OCI-LY3 (cell line): Measurements from ENCODE around the gene TSPEAR.

Source experiments
- H2AFZ ChIP-seq: fragments of 200-600, 300-600 bp; shearing (Covaris generic); 2 replicates; pipeline ENCODE4 v1.6.0; 2014; ENCODE audit warnings: antibody characterized with exemption, low read depth, low read length
- H3K27ac ChIP-seq: fragments of 200-600, 300-600 bp; sonication (generic); 2 replicates; pipeline ENCODE4 v1.5.1; 2014; ENCODE audit warnings: mild to moderate bottlenecking, low read length, moderate library complexity, mixed read lengths
- H3K27me3 ChIP-seq: fragments of 200-600, 300-600 bp; sonication (generic); 2 replicates; pipeline ENCODE4 v1.6.1; 2014; ENCODE audit warnings: low read depth, low read length, mixed read lengths
- H3K36me3 ChIP-seq: fragments of 200-600, 300-600 bp; sonication (generic); replicated peaks from 2 replicates; pipeline ENCODE3; 2014; ENCODE audit warnings: low read depth, low read length, mixed read lengths
- H3K4me1 ChIP-seq: fragments of 300-600, 200-600 bp; sonication (generic); 2 replicates; pipeline ENCODE4 v1.6.1; 2014; ENCODE audit warnings: low read length, mixed read lengths
- H3K4me2 ChIP-seq: fragments of 200-600, 300-600 bp; sonication (generic); 2 replicates; pipeline ENCODE4 v1.6.1; 2014; ENCODE audit warnings: low read length, mixed read lengths
- H3K4me3 ChIP-seq: fragments of 300-600, 200-600 bp; sonication (generic); 2 replicates; pipeline ENCODE4 v1.5.1; 2014; ENCODE audit warnings: antibody characterized with exemption, mild to moderate bottlenecking, low read length, moderate library complexity
- H3K79me2 ChIP-seq: fragments of 300-600, 200-600 bp; shearing (Covaris generic); 2 replicates; pipeline ENCODE4 v1.6.1; 2014; ENCODE audit warnings: mild to moderate bottlenecking, low read length, mixed read lengths
- H3K9ac ChIP-seq: fragments of 300-600, 200-600 bp; shearing (Covaris generic); 2 replicates; pipeline ENCODE4 v1.6.0; 2014; ENCODE audit warnings: mild to moderate bottlenecking, low read length, moderate library complexity
- H3K9me3 ChIP-seq: fragments of 200-600, 300-600 bp; shearing (Covaris generic); 2 replicates; pipeline ENCODE4 v1.6.1; 2014; ENCODE audit warnings: low read length, mixed read lengths; ENCODE audit not compliant: insufficient read depth
- H4K20me1 ChIP-seq: fragments of 200-600, 300-600 bp; sonication (generic); 2 replicates; pipeline ENCODE4 v1.6.1; 2016; ENCODE audit warnings: low read length, mixed read lengths; ENCODE audit not compliant: insufficient read depth
- CTCF ChIP-seq: fragments of 200-600, 300-600 bp; sonication (generic); IDR thresholded peaks from 2 replicates; pipeline ENCODE4 v1.5.1; 2014; ENCODE audit warnings: antibody characterized with exemption, low read length, low read depth
- EZH2phosphoT487 ChIP-seq: fragments of 200-600 bp; shearing (Covaris generic); IDR thresholded peaks from 2 replicates; pipeline ENCODE4 v1.6.1; 2018; ENCODE audit warnings: antibody characterized with exemption, mixed run types, low read depth

Gene TSPEAR

GRCh38 chr21:44753357-44753756, 42.0 kb upstream of the TSPEAR start:
- Histone ChIP-seq H4K20me1 (no peaks in the 10 kb centered on the region), H3K4me1 (no peaks in the 10 kb centered on the region), H3K36me3 (no peaks in the 10 kb centered on the region), H3K27me3 (no peaks in the 10 kb centered on the region), H3K4me3 (no peak overlapping the region), H3K9me3 (no peaks in the 10 kb centered on the region), H3K27ac (no peak overlapping the region), H3K79me2 (no peaks in the 10 kb centered on the region), H2AFZ (no peak overlapping the region), H3K4me2 (no peak overlapping the region), H3K9ac (no peak overlapping the region)
- TF ChIP-seq CTCF (no peak), EZH2phosphoT487 (no peak)

DNA sequence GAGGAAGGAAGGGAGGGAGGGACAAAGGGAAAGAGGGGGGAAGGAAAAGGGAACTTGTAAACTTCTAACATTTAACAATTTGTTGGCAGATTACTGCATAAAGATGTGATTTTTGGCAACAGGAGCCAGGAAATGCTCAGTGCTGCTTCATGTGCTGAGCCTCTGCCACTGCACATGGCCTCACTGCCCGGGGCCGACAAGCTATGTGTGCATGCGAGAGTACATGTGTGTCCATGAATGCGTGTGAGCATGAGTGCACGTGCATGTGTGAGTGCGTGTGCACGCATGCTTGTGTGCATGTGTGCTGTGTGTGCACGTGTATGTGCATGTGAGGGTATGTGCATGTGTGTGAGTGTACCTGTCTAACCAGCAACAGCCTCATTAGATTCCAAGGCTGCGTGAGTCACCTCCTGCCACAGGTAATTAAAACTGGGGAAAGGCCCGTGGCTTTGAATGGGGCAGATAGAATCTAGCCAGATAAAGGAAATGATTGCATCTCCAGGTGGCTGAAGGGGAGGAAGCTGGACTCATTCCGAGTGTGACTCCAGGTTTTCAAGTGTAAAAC, 41.4 kb upstream of the TSPEAR start:
- Histone ChIP-seq H3K4me2 (no peak overlapping the region), H3K27ac (no peak overlapping the region), H3K9me3 (no peaks in the 10 kb centered on the region), H2AFZ (no peak overlapping the region), H3K36me3 (no peaks in the 10 kb centered on the region), H3K9ac (no peak overlapping the region), H4K20me1 (no peaks in the 10 kb centered on the region), H3K79me2 (no peaks in the 10 kb centered on the region), H3K4me1 (no peaks in the 10 kb centered on the region), H3K27me3 (no peaks in the 10 kb centered on the region), H3K4me3 (no peak overlapping the region)
- TF ChIP-seq EZH2phosphoT487 (no peak), CTCF (no peak)

DNA sequence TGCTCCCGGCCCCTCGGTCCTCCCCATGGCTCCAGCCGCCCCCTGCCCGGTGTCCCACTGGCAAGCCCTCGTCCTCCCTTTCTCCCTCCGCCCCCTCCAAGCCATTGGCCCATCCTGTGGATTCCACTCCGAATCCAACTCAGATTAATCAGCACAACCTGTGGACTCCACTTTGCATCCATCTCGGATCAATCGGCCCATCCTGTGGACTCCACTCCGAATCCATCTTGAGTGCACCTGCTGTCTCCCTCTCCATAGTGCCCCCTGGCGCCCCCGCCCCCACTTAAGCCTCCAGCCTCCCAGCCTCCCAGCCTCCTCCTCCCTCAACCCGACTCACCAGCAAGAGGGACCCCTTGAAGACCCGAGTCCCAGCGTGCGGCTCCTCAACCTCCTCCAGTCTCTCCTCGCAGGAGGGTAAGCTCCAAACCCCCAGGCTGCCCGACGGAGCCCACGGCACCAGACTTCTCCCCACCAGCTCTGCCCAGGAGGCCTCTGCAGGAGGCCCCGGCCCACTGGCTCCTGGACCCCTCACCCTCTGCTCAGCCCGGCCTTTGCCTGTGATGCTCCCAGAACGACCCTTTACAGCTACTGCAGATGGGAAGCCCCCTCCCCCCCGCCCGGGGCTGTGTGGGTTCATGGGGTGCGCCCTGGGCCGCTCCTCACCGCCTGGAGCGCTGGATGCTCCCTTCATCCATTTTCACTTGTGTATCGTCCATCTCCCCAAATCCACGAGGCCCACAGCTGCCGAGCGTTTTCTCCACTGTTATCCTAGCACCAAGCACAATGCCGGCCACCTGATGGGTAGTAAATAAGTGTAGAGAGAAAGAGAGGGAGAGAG, 40.6 kb upstream of the TSPEAR start:
- Histone ChIP-seq H3K79me2 (no peaks in the 10 kb centered on the region), H2AFZ (no peak overlapping the region), H3K36me3 (no peaks in the 10 kb centered on the region), H3K27ac (no peak overlapping the region), H4K20me1 (no peaks in the 10 kb centered on the region), H3K9me3 (no peaks in the 10 kb centered on the region), H3K4me2 (no peak overlapping the region), H3K9ac (no peak overlapping the region), H3K4me3 (no peak overlapping the region), H3K27me3 (no peaks in the 10 kb centered on the region), H3K4me1 (no peaks in the 10 kb centered on the region)
- no peak for TF ChIP-seq CTCF
- no peak for TF ChIP-seq EZH2phosphoT487

DNA sequence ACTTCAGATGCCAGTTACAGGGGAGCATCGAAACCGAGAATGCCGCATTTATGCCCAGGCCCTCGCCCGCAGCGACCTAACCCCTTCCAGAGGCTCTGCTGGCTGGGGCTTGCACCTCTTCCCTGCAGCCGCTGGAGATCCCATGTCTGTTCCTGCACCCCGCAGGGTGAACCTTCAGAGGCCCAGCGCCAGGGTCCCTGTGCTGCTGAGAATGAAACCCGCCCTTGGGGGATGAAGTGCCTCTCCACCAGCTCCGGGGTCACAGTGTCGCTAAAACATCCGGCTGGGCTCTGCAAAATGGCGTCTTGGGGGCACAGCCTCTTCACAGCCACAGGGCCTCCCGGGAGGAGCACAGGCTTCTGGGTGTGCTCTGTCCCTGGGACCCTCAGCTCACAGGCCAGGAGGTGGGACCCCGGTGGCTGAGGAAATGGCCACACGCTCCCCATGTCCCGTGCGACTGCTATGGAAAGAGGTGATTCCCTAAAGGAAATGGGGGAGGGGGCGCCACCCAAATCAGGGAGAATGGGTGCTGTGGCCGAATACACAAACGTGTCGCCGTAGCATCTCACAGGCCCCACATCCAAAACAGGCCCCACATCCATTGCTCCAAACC, 39.9 kb upstream of the TSPEAR start:
- Histone ChIP-seq H3K36me3 (no peaks in the 10 kb centered on the region), H3K27me3 (no peaks in the 10 kb centered on the region), H4K20me1 (no peaks in the 10 kb centered on the region), H2AFZ (no peak overlapping the region), H3K4me1 (no peaks in the 10 kb centered on the region), H3K9ac (no peak overlapping the region), H3K27ac (no peak overlapping the region), H3K4me2 (no peak overlapping the region), H3K4me3 (no peak overlapping the region), H3K9me3 (no peaks in the 10 kb centered on the region), H3K79me2 (no peaks in the 10 kb centered on the region)
- TF ChIP-seq EZH2phosphoT487 = no peak
- TF ChIP-seq CTCF = no peak
